OCI-LY3 (cell line): ENCODE data around the gene KAZN.

Experiments
- H2AFZ ChIP-seq: fragments of 200-600, 300-600 bp; shearing (Covaris generic); 2 replicates; pipeline ENCODE4 v1.6.0; 2014; ENCODE audit warnings: antibody characterized with exemption, low read depth, low read length
- H3K27ac ChIP-seq: fragments of 200-600, 300-600 bp; sonication (generic); 2 replicates; pipeline ENCODE4 v1.5.1; 2014; ENCODE audit warnings: mild to moderate bottlenecking, low read length, moderate library complexity, mixed read lengths
- H3K27me3 ChIP-seq: fragments of 200-600, 300-600 bp; sonication (generic); 2 replicates; pipeline ENCODE4 v1.6.1; 2014; ENCODE audit warnings: low read depth, low read length, mixed read lengths
- H3K36me3 ChIP-seq: fragments of 200-600, 300-600 bp; sonication (generic); replicated peaks from 2 replicates; pipeline ENCODE3; 2014; ENCODE audit warnings: low read depth, low read length, mixed read lengths
- H3K4me1 ChIP-seq: fragments of 300-600, 200-600 bp; sonication (generic); 2 replicates; pipeline ENCODE4 v1.6.1; 2014; ENCODE audit warnings: low read length, mixed read lengths
- H3K4me2 ChIP-seq: fragments of 200-600, 300-600 bp; sonication (generic); 2 replicates; pipeline ENCODE4 v1.6.1; 2014; ENCODE audit warnings: low read length, mixed read lengths
- H3K4me3 ChIP-seq: fragments of 300-600, 200-600 bp; sonication (generic); 2 replicates; pipeline ENCODE4 v1.5.1; 2014; ENCODE audit warnings: antibody characterized with exemption, mild to moderate bottlenecking, low read length, moderate library complexity
- H3K79me2 ChIP-seq: fragments of 300-600, 200-600 bp; shearing (Covaris generic); 2 replicates; pipeline ENCODE4 v1.6.1; 2014; ENCODE audit warnings: mild to moderate bottlenecking, low read length, mixed read lengths
- H3K9ac ChIP-seq: fragments of 300-600, 200-600 bp; shearing (Covaris generic); 2 replicates; pipeline ENCODE4 v1.6.0; 2014; ENCODE audit warnings: mild to moderate bottlenecking, low read length, moderate library complexity
- H3K9me3 ChIP-seq: fragments of 200-600, 300-600 bp; shearing (Covaris generic); 2 replicates; pipeline ENCODE4 v1.6.1; 2014; ENCODE audit warnings: low read length, mixed read lengths; ENCODE audit not compliant: insufficient read depth
- H4K20me1 ChIP-seq: fragments of 200-600, 300-600 bp; sonication (generic); 2 replicates; pipeline ENCODE4 v1.6.1; 2016; ENCODE audit warnings: low read length, mixed read lengths; ENCODE audit not compliant: insufficient read depth
- CTCF ChIP-seq: fragments of 200-600, 300-600 bp; sonication (generic); IDR thresholded peaks from 2 replicates; pipeline ENCODE4 v1.5.1; 2014; ENCODE audit warnings: antibody characterized with exemption, low read length, low read depth
- EZH2phosphoT487 ChIP-seq: fragments of 200-600 bp; shearing (Covaris generic); IDR thresholded peaks from 2 replicates; pipeline ENCODE4 v1.6.1; 2018; ENCODE audit warnings: antibody characterized with exemption, mixed run types, low read depth

Gene KAZN

DNA sequence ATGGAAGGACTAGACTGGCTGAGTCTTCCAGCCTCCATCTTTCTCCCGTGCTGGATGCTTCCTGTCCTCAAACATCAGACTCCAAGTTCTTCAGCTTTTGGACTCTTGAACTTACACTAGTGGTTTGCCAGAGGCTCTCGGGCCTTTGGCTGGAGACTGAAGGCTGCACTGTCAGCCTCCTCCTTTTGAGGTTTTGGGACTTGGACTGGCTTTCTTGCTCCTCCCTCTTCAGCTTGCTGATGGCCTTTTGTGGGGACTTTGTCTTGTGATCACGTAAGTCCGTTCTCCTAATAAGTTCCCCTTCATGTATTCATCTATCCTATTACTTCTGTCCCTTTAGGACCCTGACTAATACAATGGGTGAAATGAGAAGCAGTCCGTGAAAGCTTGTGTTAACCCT is 196.4 kb downstream of the KAZN start:
- Histone ChIP-seq H3K36me3 (no peaks in the 10 kb centered on the region), H3K9ac (no peak overlapping the region), H3K4me3 (no peak overlapping the region), H3K27me3 (no peaks in the 10 kb centered on the region), H2AFZ (no peak overlapping the region), H3K4me2 (no peak overlapping the region), H3K9me3 (no peaks in the 10 kb centered on the region), H3K4me1 (no peaks in the 10 kb centered on the region), H3K79me2 (no peaks in the 10 kb centered on the region), H3K27ac (no peak overlapping the region), H4K20me1 (no peaks in the 10 kb centered on the region)
- TF ChIP-seq CTCF (no peak), EZH2phosphoT487 (no peak)

- no peak overlapping the region for H2AFZ ChIP-seq
- H3K4me2 ChIP-seq = no peak overlapping the region
- no peak overlapping the region for H3K27ac ChIP-seq
- no peak overlapping the region for H3K4me3 ChIP-seq
- no peaks in the 10 kb centered on the region for H3K9me3 ChIP-seq
- H3K27me3 ChIP-seq = no peaks in the 10 kb centered on the region
- H4K20me1 ChIP-seq = no peaks in the 10 kb centered on the region
- H3K9ac ChIP-seq = no peak overlapping the region
- no peaks in the 10 kb centered on the region for H3K79me2 ChIP-seq
- H3K4me1 ChIP-seq = no peaks in the 10 kb centered on the region
- no peaks in the 10 kb centered on the region for H3K36me3 ChIP-seq
- TF ChIP-seq CTCF (no peak), EZH2phosphoT487 (no peak)
These were observed 197.1 kb downstream of the KAZN start for GRCh38 chr1:14795589-14795988.

DNA sequence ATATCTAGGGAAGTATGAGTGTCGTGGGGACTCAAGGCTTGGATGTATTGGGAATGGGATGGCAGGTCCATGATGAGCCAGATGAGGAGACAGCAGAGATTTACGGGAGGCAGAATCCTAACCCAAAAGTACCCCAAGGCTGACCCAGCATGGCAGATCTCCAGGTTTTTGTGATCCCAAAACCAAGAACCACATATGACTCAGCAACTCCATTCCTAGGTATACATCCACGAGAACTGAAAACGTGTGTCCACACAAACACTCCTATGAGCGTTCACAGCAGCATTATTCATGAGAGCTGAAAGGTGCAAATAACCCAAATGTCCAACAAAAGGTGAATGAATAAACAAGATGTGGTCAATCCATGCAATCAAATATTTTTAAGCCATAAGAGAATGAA is 201.5 kb downstream of the KAZN start:
- Histone ChIP-seq H3K79me2 (no peaks in the 10 kb centered on the region), H3K27me3 (no peaks in the 10 kb centered on the region), H3K27ac (no peak overlapping the region)

GRCh38 chr1:14800500-14801076 is 202.1 kb downstream of the KAZN start:
- Histone ChIP-seq H2AFZ (no peak overlapping the region), H3K27ac (no peak overlapping the region), H3K4me3 (no peak overlapping the region), H3K9ac (no peak overlapping the region), H3K79me2 (no peaks in the 10 kb centered on the region), H3K36me3 (no peaks in the 10 kb centered on the region), H4K20me1 (no peaks in the 10 kb centered on the region), H3K4me1 (no peaks in the 10 kb centered on the region), H3K4me2 (no peak overlapping the region), H3K9me3 (no peaks in the 10 kb centered on the region), H3K27me3 (no peaks in the 10 kb centered on the region)
- TF ChIP-seq CTCF (no peak), EZH2phosphoT487 (no peak)

More for the DNA sequence above, 201.5 kb downstream of the KAZN start:
- Histone ChIP-seq H3K9me3 (no peaks in the 10 kb centered on the region), H3K4me1 (no peaks in the 10 kb centered on the region), H3K4me2 (no peak overlapping the region), H3K9ac (no peak overlapping the region), H2AFZ (no peak overlapping the region), H3K4me3 (no peak overlapping the region), H3K36me3 (no peaks in the 10 kb centered on the region), H4K20me1 (no peaks in the 10 kb centered on the region)
- TF ChIP-seq EZH2phosphoT487 (no peak), CTCF (no peak)
